DMS 273 (cell line): ENCODE measurements around the gene KMT2C.
"Not testable (repeated sequence)": the region's sequence is repeated elsewhere in the genome, so short reads cannot be mapped to it uniquely, and the experiment has no call there.

Experiments
- DNase-seq: peaks from one replicate; lab custom pipeline; 2025; ENCODE audit not compliant: unreplicated experiment; lab: John Stamatoyannopoulos, UW

The KMT2C gene

DNA sequence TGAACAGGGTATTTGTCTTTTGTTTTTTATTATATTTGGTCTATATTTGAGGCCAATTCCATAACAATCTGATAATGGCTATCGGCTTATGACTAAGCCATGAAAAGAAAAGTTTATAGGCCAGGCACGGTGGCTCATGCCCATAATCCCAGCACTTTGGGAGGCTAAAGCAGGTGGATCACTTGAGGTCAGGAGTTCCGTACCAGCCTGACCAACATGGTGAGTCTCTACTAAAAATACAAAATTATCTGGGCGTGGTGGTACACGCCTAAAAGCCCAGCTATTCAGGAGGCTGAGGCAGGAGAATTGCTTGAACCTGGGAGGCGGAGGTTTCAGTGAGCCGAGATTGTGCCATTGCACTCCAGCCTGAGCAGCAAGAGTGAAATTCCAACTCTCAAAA is 227.0 kb downstream of the KMT2C start:
- DNase-seq: not testable (repeated sequence)

DNA sequence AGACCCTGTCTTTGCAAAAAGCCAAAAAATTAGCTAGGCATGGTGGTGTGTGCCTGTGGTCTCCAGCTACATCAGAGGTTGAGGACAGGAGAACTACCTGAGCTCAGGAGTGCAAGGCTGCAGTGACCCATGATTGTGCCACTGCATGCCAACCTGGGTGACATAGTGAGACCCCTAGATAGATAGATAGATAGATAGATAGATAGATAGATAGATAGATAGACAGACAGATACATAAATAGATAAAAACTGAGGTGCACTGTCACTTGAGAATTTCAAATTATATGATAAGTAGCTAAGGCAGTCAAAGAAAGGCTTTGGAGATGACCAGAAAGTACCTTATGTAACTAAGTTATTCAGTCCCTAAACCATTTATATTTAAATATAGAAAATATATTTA is 231.4 kb downstream of the KMT2C start:
- not testable (repeated sequence) for DNase-seq

DNA sequence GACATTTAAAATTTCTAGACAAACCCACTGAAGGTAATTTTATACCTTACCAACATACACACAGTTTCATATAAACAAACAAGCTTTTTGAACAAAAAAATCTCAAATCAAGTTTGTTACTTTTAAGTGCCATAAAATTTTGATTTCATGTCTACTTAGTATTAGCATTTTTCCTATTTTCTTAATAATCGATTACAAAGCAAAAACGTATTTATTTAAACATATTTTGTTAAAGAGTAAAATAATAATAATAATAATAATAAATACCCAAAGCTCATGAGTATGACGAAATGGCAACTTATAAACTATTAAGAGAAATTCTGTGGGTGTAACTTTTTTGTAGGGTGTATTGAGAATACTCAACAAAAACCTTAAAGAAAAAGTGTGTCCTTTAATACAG is 232.7 kb downstream of the KMT2C start:
- no peak for DNase-seq

DNA sequence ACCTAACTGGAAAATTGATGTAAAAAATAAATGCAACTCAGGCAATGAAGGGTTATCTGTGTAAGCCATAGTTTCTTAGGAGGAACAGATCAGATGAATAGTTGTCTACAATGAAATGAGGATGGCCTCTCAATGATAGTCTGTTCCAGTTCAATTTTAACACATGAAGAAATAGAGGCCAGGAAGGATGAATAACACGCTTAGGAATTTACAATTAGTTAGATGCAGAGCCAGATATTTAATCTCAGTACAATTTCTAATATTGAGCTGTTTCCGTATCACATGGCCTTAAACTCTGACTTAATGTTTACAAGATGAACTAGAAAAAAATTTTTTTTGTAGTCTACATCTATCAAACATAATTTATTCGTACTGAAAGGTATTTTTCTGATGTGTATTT is 233.7 kb downstream of the KMT2C start:
- DNase-seq: no peak

DNA sequence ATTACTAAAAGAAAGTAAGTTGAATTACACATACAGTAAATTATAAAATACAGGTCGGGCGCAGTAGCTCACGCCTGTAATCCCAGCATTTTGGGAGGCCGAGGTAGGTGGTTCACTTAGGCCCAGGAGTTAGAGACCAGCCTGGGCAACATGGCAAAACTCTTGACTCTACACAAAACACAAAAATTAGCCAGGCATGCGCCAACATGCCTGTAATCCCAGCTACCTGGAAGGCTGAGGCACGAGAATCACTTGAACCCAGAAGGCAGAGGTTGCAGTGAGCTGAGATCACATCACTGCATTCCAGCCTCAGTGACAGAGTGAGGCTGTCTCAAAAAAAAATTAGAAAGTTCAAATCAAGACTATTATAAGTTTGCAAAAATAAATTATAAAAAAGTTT is 235.4 kb downstream of the KMT2C start:
- DNase-seq: no peak

DNA sequence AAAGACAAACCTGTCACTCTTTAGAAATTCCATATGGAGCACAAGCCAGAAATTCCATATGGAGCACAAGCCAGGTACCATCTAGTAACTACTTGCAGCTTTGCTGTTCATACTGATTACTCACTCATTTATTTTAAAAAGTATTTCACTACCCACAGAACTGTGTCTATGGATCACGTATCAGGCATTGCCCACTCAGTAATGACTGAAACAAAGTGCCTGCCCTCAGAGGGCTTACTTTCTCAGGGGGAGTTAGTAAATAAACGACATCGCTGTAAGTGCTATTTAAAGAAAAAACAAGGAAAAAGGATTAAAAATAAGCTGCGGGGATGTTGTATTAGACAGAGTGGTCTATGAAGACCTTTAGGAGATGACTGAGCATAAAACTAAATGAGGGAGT is 239.4 kb downstream of the KMT2C start:
- no peak for DNase-seq

DNA sequence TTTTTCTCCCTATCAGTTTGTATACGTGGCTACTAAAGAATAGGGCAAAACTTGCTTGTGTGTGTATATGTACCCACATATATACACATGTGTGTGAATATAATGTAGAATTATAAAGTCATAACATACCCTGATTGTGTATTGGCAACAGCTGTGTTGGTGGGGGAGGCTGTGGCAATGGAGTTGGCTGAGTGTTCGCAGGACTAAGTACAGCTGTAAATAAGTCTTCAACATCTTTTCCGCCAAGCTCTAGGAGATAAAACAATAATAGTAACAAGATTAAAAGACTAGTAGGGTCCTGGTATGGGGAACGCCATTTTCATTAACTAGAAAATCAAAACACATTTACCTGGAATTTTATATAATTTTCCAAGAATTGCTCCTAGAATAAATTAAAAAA is 241.9 kb downstream of the KMT2C start:
- DNase-seq: no peak

DNA sequence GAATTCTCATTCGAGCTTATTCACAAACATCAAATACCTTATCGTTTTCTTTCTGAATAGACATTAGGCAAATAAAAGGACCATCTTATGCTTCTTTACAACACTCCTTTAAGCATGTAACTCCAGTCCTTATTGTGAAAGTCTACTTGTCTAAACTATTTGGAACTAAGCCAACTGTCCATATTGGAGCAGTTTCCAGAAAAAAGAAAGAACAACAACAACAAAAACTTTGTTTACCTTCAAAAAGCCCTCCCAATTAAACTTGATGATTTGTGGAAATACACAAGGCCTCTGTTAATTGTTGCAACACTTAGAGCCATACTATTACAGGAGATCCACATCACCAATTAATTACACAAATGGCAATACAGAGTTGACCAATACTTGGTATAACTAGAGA is 246.7 kb downstream of the KMT2C start:
- no peak for DNase-seq

DNA sequence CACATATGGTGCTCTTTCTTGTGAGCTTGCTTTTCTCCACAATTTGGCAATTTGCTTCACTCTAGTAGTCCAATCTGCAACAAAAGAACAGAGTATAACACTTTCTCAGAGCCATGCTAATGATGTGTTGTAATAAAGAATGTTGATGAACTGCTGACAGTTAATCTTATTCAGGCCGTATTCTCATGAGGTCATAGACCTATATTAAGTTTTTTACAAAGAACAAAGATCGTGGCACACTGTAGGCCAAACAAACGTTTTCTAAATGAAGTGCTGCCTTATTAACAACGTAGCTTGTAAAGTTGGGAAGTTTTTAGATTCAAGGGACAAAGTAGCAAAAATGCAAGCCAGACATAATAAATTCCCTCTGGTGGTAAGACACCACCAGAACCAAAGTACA is 250.2 kb downstream of the KMT2C start:
- DNase-seq: no peak

DNA sequence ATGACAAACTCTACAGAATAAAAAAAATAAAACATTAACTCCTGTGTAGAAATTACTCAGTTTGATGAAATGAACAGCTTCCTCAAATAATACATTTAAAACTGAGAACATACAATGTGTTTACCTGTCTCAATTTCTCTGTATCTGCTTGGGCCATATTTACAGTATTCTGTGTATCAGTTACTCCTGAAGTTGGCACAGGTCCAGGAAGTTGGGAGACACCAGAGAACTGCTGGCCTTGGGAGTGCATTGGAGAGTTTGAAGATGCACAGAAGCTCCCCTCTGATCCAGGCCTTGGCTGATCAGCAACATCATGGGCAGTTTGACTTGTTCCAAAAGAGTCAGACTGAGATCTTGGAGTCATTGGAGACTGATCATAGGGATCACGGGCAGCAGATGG is 255.2 kb downstream of the KMT2C start:
- peak; percentile 56 for DNase-seq

DNA sequence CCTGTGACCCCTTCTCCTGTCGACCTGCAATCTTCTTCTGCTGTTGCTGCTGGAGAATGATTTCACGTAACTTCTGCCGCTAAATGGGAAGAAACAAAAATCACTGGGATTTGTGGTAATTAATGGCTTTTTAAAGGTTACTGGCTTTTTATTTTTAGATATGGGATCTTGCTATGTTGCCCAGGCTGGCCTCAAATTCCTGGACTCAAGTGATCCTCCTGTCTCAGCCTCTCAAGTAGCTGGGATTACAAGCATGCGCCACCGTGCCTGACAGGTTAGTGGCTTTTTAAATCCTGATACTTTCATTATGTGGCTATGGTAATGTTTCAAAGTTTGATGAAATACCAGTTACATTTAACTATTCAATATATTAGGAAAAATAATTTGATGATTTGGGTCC is 255.8 kb downstream of the KMT2C start:
- no peak for DNase-seq

DNA sequence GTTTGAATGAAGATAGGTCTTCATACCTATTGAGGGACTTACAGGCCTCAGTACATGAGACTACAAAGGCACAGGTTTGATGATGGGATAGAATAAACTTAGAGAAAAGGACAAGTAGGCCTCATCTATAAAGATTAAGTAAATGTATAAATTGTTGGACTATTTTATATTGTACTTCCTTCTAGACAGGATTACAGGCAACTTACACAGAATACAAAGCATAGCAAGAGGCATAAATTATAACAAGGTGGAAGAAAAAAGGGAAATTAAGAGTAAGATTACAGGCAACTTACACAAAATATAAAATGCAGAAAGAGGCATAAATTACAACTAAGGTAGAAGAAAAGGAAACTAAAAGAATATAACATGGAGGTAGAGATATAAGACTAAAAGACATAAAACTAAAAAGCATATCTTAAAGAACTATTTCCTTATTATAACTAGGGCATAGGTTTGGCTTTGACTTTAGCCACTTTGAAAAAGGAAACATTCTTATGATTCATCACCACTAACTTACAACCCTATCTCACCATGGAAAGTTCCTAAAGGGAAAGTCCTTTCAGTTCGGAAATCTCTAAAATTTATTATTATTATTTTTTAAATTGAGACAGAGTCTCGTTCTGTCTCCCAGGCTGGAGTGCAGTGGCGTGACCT is 257.3 kb downstream of the KMT2C start:
- DNase-seq: no peak

DNA sequence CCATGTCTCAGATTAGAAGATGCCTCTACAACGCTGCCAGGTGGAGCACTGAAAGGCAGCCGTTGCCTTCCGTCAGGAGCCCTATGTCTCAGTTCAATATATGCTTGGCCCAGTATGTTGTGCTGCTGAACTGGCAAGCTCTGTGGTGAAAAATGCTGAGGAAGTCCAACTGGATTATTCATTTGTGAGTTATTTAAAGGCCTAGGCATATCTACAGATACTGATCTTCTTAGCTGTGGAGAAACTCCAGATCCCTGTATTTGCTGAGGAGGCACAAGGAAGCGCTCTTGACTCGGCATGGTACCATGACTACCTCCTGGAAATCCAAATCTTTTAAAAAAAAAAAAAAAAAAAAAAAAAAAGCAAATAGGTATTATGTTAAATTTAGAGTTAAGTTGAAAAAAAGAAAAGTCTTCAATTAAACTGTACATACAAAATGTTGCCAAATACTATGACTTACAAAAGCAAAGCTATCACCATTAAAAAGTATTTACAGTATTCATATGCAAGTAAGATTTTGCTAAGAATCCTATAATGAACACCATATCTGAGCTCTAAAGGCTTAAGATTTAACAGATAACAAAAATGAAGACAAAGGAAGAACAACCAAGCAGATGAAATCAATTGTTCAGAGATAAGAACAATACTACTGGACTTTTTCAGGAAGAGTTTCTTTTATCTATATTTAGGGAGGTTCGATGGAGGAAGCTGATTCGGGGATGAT is 258.0 kb downstream of the KMT2C start:
- no peak for DNase-seq

DNA sequence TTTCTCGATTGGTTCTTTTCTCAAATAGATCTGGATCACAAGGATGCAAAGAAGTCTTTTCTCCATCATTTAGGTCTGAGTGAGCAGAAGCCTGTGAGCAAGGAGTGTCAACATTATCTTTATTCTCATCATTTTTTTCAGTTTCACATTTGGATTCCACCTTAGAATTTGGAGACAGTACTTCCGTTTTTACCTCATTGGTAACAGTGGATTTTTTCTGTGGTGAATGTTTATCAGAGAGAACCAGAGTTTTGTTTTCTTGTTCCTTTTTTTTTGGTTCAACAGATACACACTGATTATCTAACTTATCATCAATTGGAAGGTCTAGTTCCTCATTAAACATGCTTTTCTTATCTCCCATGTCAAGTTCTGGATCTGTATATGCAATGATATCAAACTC is 259.0 kb downstream of the KMT2C start:
- DNase-seq: no peak

DNA sequence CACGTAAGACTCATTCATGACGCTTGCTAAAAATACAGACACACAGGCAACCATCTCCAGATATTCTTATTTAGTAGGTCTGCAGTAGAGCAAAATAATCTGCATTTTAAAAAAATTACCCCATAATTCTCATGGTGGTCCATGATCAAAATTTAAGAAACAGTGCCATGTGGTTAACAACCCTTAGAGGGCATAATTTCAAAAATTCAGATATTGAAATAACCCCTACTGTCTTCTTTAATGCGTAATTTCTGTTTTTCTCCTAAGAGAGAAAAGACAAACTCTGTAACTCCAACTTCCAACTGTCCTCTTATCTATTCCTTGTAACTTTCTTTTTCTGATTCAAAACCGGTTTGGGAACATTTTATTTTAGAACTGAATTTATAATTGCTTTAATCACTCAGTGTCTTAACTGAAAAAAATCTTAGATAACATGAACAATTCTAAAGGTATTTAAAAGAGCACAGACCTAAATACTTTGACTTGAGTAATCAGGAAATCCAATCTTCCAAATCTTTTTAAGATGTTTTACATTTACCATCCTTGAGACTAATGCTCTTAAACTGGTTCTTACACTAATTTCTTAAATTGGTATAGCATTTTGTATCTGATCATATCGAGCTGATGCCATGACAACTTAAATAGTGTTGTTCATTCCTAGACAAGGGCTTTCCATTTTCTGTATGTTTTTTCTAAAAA is 262.3 kb downstream of the KMT2C start:
- DNase-seq: no peak

DNA sequence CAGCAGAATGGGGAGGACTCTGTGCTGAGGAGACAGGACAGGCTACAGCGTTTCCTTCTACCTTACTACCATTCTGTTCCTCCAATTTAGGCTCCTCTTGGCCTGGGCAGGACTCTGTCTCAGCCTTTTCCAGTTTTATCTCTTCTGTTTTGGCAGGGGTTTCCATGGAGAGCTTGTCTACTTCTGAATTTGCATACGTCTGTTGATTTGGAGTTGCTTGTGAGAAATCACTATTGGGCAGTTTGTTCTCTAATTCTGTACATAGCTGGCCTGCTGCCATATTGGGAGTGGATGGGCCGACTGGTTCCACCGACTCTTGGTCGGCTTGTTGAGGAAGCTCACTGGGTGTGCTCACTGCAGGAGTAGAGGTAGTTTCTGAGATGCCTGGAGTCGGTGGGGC is 273.5 kb downstream of the KMT2C start:
- no peak for DNase-seq

DNA sequence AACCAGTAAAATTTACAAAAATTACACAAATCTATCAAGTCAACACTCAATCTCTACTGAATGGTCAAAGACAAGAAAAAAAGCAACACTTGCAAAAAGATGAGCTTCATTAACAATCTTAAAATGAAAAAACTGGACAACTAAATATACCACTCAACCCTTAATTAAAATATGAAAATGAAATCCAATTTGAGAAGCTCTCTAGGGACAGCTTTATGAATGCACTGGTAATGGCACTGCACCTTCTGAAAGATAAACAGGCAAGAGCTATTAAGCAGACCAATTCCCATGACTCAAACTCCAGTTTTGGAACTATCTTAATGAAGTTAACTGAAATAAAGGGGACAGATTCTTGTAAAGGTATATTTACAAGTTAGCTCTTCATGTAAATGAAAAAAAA is 274.6 kb downstream of the KMT2C start:
- no peak for DNase-seq

DNA sequence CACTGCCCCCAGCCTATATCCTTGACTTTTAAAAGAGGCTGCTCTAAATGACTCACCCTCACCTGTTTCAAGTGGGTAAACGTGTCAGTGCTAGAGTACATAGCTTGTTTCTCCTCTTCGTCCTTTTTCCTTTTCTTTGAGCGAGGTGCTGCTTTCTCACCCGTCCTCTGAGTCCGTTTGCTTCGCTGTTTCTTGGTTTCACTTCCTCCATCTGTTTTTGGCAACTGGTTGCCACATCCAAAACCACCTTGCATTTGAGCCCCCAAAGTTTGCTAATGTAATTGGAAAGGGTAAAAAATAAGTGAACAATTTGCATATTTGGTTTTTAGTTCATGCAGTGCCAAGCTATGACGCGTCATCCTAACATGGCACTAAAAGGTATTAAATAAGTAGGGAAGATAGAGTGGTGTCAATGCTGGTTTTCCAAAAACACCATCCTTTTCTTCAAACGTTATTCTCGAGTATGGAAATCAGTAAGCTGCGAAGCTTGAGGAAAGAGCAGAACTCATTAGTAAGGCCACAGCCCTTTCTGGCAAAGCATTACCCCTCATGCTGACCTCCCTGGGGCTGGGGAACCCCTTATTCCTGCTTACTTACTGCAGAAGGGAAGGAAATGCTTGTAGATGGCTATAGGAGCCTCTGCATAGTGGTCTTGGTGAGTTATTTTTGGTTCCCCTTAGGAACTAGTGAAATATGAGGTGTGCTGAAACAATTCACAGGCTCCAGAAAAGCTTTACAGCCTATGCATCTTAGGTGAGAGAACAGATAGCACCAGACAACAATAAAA is 276.8 kb downstream of the KMT2C start:
- DNase-seq: no peak

DNA sequence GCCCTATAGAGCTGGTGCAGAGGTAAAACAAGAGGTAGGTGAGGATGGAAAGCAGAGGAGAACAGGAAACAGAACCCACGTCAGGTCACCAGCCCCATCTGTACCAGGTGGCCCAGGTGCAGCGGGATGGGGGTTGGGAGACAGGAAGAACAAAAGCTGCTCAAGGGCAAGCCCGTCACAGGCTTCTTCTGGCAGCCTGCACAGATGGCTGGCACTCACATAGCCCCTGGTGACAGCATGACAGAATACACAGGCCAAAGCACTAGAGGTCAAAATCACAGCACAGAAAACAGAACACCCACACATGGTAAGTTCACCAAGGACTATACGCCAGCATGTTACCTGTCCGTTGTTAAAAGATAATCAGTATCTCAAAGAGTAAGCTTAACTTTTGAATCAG is 283.5 kb downstream of the KMT2C start:
- DNase-seq: no peak

DNA sequence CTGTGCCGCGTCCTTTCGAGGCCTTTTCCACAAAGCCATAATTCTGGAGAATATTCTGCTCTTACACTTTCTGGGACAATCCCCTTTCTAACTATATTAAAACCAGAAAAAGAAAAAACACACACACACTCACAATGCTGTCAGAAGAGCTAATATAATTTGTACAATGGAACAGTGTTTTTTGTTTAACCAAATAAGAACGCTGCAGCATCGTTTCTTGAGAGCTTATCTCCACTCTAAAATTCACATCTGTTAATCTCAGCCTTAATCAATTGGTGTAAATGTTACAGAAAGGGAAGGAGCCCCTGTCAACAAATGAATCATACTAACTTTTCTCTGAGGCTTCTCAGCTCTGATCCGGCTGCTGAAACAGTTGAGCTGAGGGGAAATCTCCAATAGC is 286.4 kb downstream of the KMT2C start:
- DNase-seq: no peak

DNA sequence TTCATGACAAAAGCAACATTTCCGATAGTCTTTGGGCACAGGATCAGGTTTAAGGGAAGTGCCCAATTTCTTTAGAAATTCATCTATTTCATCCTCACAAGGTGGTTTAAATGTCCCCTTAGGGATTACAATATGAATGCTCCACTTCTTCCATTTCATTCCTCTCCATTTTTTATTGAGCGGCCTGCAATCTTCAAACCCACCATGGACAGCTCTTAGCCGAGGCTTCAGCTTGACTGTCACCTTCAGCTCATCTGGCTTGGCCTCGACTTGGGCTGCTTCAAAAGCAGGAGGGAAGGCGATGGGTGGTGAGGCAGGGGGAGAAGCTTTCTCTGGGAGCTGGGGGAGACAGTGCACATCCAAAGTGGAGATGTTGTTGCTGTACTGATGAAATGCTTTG is 287.1 kb downstream of the KMT2C start:
- DNase-seq: no peak
